GM19025 (cell line): Measurements from ENCODE around the gene SLC29A3.

Experiments
- ATAC-seq: cut with Tn5 transposase; IDR thresholded peaks from one replicate; pipeline ENCODE4 v1.9.1; 2021; ENCODE audit warnings: mild to moderate bottlenecking, low read depth, moderate library complexity; ENCODE audit not compliant: unreplicated experiment

Gene SLC29A3

GRCh38 chr10:71363936-71364335, 44.9 kb downstream of the SLC29A3 start:
- no peak for ATAC-seq

GRCh38 chr10:71365366-71365765, 46.3 kb downstream of the SLC29A3 start:
- no peak for ATAC-seq

GRCh38 chr10:71366690-71367089, 47.6 kb downstream of the SLC29A3 start:
- ATAC-seq: no peak

DNA sequence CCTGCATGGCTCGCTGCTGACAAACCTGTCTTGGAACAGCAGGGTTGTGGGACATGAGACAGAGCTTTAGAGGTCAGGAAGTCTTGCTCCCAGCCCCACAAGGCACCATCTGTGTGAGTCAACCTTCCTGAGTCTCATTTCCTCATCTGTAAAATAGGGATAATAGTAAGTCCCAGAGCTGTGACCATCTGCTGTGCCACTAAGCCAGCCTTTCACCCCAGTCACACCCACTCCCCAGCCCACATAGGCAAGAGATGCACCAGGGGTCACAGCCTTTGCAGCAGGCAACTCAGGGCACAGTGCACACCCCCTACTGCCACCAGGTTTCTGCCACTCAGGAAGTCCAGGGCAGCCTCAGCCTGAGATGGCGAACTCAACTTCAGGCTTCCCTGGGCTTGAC, 48.2 kb downstream of the SLC29A3 start:
- no peak for ATAC-seq

GRCh38 chr10:71368176-71368575, 49.1 kb downstream of the SLC29A3 start:
- no peak for ATAC-seq

DNA sequence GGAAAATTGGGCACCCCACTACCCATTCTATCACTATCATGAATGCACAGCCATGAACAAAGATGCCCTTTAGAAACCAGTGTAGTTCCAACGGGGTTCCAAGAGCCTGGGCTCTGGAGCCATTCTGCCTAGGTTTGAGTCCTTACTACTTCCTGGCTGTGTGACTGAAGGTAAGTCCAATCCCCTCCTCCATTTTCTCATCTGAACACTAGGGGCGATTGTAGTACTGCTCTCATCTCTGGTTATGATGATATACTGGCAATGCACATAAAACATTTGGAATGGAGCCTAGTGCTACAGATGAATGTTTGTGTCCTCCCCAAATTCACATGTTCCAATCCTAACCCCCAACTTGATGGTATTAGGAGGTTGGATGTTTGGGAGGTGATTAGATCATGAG, 49.6 kb downstream of the SLC29A3 start:
- no peak for ATAC-seq

DNA sequence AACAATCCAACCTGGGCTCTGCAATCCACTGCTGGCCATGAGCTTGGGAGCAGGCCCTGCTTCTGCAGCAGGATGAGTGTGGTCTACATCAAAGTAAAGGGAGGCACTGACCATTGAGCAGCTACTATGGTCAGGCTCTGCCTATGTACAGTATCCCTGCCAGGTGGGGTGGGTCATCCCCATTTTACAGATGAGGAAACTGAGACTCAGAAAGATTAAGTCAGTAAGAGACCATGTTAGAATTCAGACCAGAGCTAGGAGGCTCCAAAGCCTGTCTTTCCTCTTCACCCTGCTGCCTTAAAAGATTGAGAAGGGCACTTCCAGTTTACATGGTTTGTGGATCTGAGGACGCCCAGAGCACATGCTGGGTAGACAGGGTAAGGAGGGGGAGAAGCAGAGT, 50.5 kb downstream of the SLC29A3 start:
- no peak for ATAC-seq

- ATAC-seq: no peak
Measured at GRCh38 chr10:71370031-71370430, 51.0 kb downstream of the SLC29A3 start.

DNA sequence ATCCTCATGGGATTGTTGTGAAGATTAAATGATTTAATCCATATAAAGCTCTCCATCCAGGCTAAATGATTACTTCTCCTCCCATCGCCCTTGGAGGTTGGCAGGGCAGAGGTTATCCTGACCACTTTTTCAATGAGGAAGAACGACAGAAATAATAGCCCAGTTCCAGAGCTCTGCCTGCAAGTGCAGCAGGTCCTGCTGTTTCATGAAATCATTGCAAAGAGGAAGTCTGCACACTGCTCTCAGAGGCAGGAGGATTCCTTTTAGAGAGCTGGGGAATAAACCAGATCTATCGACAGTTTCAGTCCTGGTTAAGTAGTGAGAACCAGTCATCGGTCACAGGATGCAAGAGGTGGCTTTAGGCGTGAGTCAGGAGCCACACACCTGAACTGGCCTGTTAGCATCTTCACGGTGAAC, 52.7 kb downstream of the SLC29A3 start:
- no peak for ATAC-seq

- ATAC-seq: peak; percentile 49
Measured at GRCh38 chr10:71372882-71373495, 53.9 kb downstream of the SLC29A3 start.

- no peak for ATAC-seq
Measured at GRCh38 chr10:71374481-71375233, 55.6 kb downstream of the SLC29A3 start.

GRCh38 chr10:71375952-71376351, 56.9 kb downstream of the SLC29A3 start:
- no peak for ATAC-seq

GRCh38 chr10:71378336-71379117, 59.5 kb downstream of the SLC29A3 start:
- no peak for ATAC-seq

DNA sequence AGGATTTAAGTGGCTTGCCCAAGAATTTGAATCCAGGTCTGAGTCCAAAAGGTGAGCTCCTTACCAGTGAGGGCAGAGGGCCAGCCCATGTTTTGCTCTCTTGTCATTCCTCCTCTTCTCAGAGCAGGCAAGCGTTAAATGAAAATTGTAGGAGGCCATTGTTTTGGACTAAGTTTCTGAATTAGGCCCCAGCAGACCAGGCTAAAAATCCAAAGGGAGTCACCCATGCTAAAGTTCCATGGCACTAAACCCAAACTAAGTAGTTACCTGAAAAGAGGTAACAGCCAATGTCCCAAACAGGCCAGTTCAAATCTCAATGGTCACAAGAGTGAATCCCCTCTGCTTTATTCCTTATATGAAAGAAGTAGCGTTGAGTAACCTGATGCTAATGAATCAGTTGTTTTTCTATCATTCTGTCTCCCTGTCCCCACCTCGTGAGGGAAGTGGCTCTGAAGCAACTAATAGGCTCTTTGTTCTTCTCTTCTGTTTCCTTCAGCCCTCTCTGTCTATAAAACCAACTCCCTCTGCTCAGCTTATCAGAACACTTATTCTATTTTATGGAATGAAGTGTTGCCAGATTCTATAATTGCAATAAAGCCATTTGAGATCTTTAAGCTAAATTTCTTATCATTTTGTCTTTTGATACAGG, 60.2 kb downstream of the SLC29A3 start:
- no peak for ATAC-seq

- ATAC-seq: no peak
Measured at GRCh38 chr10:71380841-71381240, 61.8 kb downstream of the SLC29A3 start.

- no peak for ATAC-seq
Measured at GRCh38 chr10:71381611-71382010, 62.6 kb downstream of the SLC29A3 start.

- ATAC-seq: no peak
Measured at GRCh38 chr10:71382028-71382427, 63.0 kb downstream of the SLC29A3 start.

DNA sequence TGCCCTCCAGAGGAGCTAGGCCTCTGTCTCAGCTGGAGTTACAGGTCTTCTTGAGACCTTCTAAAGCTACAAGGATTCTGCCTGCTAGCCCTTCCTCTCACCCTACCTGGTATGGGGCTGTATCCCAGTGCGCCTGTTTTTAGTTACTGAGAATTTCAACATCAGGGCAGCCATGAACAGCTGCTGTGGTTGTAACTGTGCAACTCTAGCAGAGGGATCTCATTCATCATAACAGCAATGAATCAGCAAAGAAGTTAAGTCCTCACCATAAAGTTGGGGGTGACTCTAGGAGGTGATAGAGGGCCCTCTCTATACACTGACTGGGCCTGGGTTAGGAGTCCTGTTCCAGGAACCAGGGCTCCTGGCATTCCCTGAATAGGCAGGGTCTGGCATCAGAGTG, 63.7 kb downstream of the SLC29A3 start:
- no peak for ATAC-seq

DNA sequence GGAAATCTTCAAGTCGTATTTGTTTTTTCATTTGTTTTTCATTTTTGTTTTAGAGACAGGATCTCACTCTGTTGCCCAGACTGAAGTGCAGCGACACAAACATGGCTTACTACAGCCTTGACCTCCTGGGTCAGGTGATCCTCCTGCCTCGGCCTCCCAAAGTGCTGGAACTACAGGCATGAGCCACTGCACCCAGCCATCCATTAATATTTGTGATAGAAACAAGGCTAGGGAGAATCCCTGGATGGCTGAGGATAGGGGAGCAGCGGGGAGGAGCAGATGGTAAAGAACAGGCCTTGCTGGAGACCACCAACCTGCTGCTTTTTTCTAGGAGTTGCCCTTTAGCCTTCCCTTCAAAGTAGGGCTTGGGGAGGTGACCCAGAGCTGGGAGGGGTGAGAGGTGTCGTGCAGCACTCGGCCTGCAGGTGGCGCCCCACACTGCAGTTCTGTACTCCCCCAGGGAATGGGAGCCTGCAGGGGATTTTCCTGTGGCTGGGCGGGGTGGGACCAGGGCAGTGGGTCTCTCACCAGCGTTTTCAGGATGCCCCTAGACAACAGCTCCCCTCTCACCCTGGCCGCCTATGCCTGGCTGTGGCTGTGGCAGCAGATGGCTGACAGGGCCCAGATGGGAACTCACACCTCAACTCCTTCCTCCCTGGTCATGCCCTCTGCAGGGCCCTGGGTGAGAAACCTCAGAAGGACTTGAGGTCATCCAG, 65.1 kb downstream of the SLC29A3 start:
- no peak for ATAC-seq

- ATAC-seq: no peak
Measured at GRCh38 chr10:71388171-71388570, 69.1 kb downstream of the SLC29A3 start.
